ENCODE data around the gene PSMC1. TPM values are rescaled to one million over a fixed set of nuclear protein-coding genes. Genes with fewer than 3 reads are reported as not detected.

PSMC1 gene
- total and polyA plus RNA-seq, 2 experiments from 2014 or later: 112 to 139 TPM

- no peak for TF ChIP-seq ZNF462 (CRISPR knock-in tag; IDR thresholded peaks at IDR 0.05)
- no peak for TF ChIP-seq CREB1 (CRISPR knock-in tag; IDR thresholded peaks at IDR 0.05; ENCODE audit: low read depth)
- no peak for TF ChIP-seq STAT1 (IDR thresholded peaks at IDR 0.05; ENCODE audit: unreplicated experiment)
- TF ChIP-seq REST (IDR thresholded peaks at IDR 0.05; ENCODE audit: unreplicated experiment): no peak
- no peak for TF ChIP-seq NANOG (IDR thresholded peaks at IDR 0.05; ENCODE audit: borderline replicate concordance)
- no peak for TF ChIP-seq CTCF (conservative IDR thresholded peaks at IDR 0.05; ENCODE audit: low read depth in 2 of 2)
- no peak for TF ChIP-seq ZNF114 (CRISPR knock-in tag; IDR thresholded peaks at IDR 0.05)
- no peak for TF ChIP-seq ZNF331 (CRISPR knock-in tag; IDR thresholded peaks at IDR 0.05; ENCODE audit: low read depth)
Measured at GRCh38 chr14:90242444-90242843, 13.9 kb upstream of the PSMC1 start (continued).

Measured in GM23338 (cell line).